Astrocyte (in vitro differentiated cells and primary cell): ENCODE measurements around the gene ZNF256. TPM values are rescaled to one million over a fixed set of nuclear protein-coding genes. Genes with fewer than 3 reads are reported as not detected.

ENCODE experiments used
- DNase-seq: peaks from one replicate; pipeline ENCODE4 v3.0.0-alpha.2; 2010; ENCODE audit warnings: low read depth
- FAIRE-seq: peaks from 2 replicates; lab custom pipeline; 2011; peaks lifted over from hg19 to GRCh38; lab: Jason Lieb, UNC
- H2AFZ ChIP-seq: 2 replicates; pipeline ENCODE4 v1.6.0; 2012; ENCODE audit warnings: low read depth, low read length, inconsistent platforms
- H3K27ac ChIP-seq: 2 replicates; pipeline ENCODE4 v1.5.1; 2011; ENCODE audit warnings: low read depth, low read length, inconsistent platforms
- H3K27me3 ChIP-seq: 2 replicates; pipeline ENCODE4 v1.6.0; 2011; ENCODE audit warnings: low read length, inconsistent platforms; ENCODE audit not compliant: insufficient read depth
- H3K36me3 ChIP-seq: 2 replicates; pipeline ENCODE4 v1.5.1; 2011; ENCODE audit warnings: low read length, inconsistent platforms; ENCODE audit not compliant: insufficient read depth
- H3K4me1 ChIP-seq: 2 replicates; pipeline ENCODE4 v1.5.1; 2011; ENCODE audit warnings: low read length, inconsistent platforms; ENCODE audit not compliant: insufficient read depth
- H3K4me2 ChIP-seq: 2 replicates; pipeline ENCODE4 v1.6.0; 2012; ENCODE audit warnings: low read length, inconsistent platforms
- H3K4me3 ChIP-seq: 2 replicates; pipeline ENCODE4 v1.5.1; 2011; ENCODE audit warnings: low read depth, mild to moderate bottlenecking, low read length, inconsistent platforms; ENCODE audit not compliant: insufficient read depth
- H3K79me2 ChIP-seq: 2 replicates; pipeline ENCODE4 v1.6.0; 2012; ENCODE audit warnings: mild to moderate bottlenecking, low read length, inconsistent platforms; ENCODE audit not compliant: insufficient read depth
- H3K9ac ChIP-seq: 2 replicates; pipeline ENCODE4 v1.6.0; 2012; ENCODE audit warnings: mild to moderate bottlenecking, low read length, inconsistent platforms
- H3K9me3 ChIP-seq: 2 replicates; pipeline ENCODE4 v1.5.1; 2012; ENCODE audit warnings: low read depth, mild to moderate bottlenecking, low read length, inconsistent platforms; ENCODE audit not compliant: insufficient read depth
- H4K20me1 ChIP-seq: 2 replicates; pipeline ENCODE4 v1.6.0; 2012; ENCODE audit warnings: low read length, inconsistent platforms; ENCODE audit not compliant: insufficient read depth
- H3K27ac Mint-ChIP-seq: one replicate; pipeline ENCODE4 v1.8.0; 2021; ENCODE audit warnings: mild to moderate bottlenecking, mixed read lengths; ENCODE audit not compliant: unreplicated experiment
- H3K27me3 Mint-ChIP-seq: one replicate; pipeline ENCODE4 v1.8.0; 2021; ENCODE audit warnings: low read depth, mixed read lengths; ENCODE audit not compliant: unreplicated experiment
- H3K36me3 Mint-ChIP-seq: one replicate; pipeline ENCODE4 v1.8.0; 2021; ENCODE audit warnings: low read depth, mixed read lengths; ENCODE audit not compliant: unreplicated experiment
- H3K4me1 Mint-ChIP-seq: one replicate; pipeline ENCODE4 v1.8.0; 2021; ENCODE audit warnings: low read depth, mixed read lengths; ENCODE audit not compliant: unreplicated experiment
- H3K4me3 Mint-ChIP-seq: one replicate; pipeline ENCODE4 v1.8.0; 2021; ENCODE audit warnings: mild to moderate bottlenecking, moderate library complexity, mixed read lengths; ENCODE audit not compliant: unreplicated experiment
- H3K9me3 Mint-ChIP-seq: one replicate; pipeline ENCODE4 v1.8.0; 2021; ENCODE audit warnings: mild to moderate bottlenecking, mixed read lengths; ENCODE audit not compliant: unreplicated experiment
- CTCF ChIP-seq: IDR thresholded peaks from 2 replicates; pipeline ENCODE4 v1.5.1; 2011; ENCODE audit warnings: low read depth, mild to moderate bottlenecking, inconsistent platforms, low read length, moderate library complexity; ENCODE audit not compliant: insufficient read depth
- EZH2 ChIP-seq: IDR thresholded peaks from 2 replicates; pipeline ENCODE4 v1.6.1; 2012; ENCODE audit warnings: mild to moderate bottlenecking, low read length, inconsistent platforms; ENCODE audit not compliant: insufficient read depth
- total RNA-seq: library from RNA; stranded (reverse); gene quantifications from 2 replicates; pipeline ENCODE4 v1.2.1, GENCODE V29; 2021

The ZNF256 gene
- total RNA-seq, 1 donor from 2014 or later, result 7.1 TPM

GRCh38 chr19:57900311-57900710 lies 47.2 kb downstream of the ZNF256 start:
- Mint-ChIP-seq H3K4me1 (peaks cover 7% of the 10 kb centered on the region), H3K27ac (no peak overlapping the region), H3K4me3 (no peak overlapping the region), H3K36me3 (peaks cover 13% of the 10 kb centered on the region), H3K9me3 (no peaks in the 10 kb centered on the region), H3K27me3 (no peaks in the 10 kb centered on the region)
- Histone ChIP-seq H3K27ac (no peak overlapping the region), H3K9ac (no peak overlapping the region), H3K79me2 (no peaks in the 10 kb centered on the region), H3K27me3 (no peaks in the 10 kb centered on the region), H3K36me3 (no peaks in the 10 kb centered on the region), H3K4me3 (no peak overlapping the region), H2AFZ (no peak overlapping the region), H4K20me1 (no peaks in the 10 kb centered on the region), H3K9me3 (peaks cover 7% of the 10 kb centered on the region), H3K4me2 (no peak overlapping the region), H3K4me1 (no peaks in the 10 kb centered on the region)
- FAIRE-seq (no peak), DNase-seq (no peak)
- TF ChIP-seq CTCF (no peak), EZH2 (no peak)

Other genes with a start within 250 kb of the ZNF256 start
- 12.7 and 13.1 TPM in 2 replicates for gene ZNF154, start 238.5 kb downstream of the ZNF256 start, total RNA-seq
- 8.0 and 8.2 TPM in 2 replicates for gene ZNF671, start 220.1 kb downstream of the ZNF256 start, total RNA-seq
- 17.4 and 17.5 TPM in 2 replicates for gene ZNF776, start 200.9 kb downstream of the ZNF256 start, total RNA-seq
- gene ZNF586, start 178.0 kb downstream of the ZNF256 start, total RNA-seq, result 8.8 and 11.5 TPM in 2 replicates
- 7.2 and 9.6 TPM in 2 replicates for gene ZNF552, start 132.8 kb downstream of the ZNF256 start, total RNA-seq
- 15.2 and 17.9 TPM in 2 replicates for gene ZNF587B, start 117.4 kb downstream of the ZNF256 start, total RNA-seq
- 36.7 and 37.4 TPM in 2 replicates for gene ZNF587, start 97.8 kb downstream of the ZNF256 start, total RNA-seq
- 31.6 and 34.7 TPM in 2 replicates for gene ZNF814, start 58.7 kb downstream of the ZNF256 start, total RNA-seq
- 16.2 and 17.2 TPM in 2 replicates for gene ZNF417, start 31.1 kb downstream of the ZNF256 start, total RNA-seq
- gene ZNF418, start 12.3 kb downstream of the ZNF256 start, total RNA-seq, result 5.5 and 10.4 TPM in 2 replicates
- gene C19orf18, start 26.8 kb upstream of the ZNF256 start, total RNA-seq, result 0.66 and 1.5 TPM in 2 replicates
- gene ZNF606, start 55.1 kb upstream of the ZNF256 start, total RNA-seq, result 13.5 and 14.3 TPM in 2 replicates
- not detected in 2 replicates for gene ZSCAN1, start 86.3 kb upstream of the ZNF256 start, total RNA-seq
- gene ZNF135, start 111.6 kb upstream of the ZNF256 start, total RNA-seq, result 1.5 and 1.7 TPM in 2 replicates
- gene ZSCAN18, start 150.5 kb upstream of the ZNF256 start, total RNA-seq, result 28.6 and 31.8 TPM in 2 replicates
- gene ZNF329, start 203.1 kb upstream of the ZNF256 start, total RNA-seq, result 10.8 and 11.1 TPM in 2 replicates
- 38.5 and 39.0 TPM in 2 replicates for gene ZNF274, start 235.4 kb upstream of the ZNF256 start, total RNA-seq